ENCODE measurements around the gene GUCY2C.

- TF ChIP-seq CTCF (IDR thresholded peaks at IDR 0.05; ENCODE audit: extremely low read depth in 1 of 2, insufficient read depth in 1 of 2, low read depth in 1 of 2, low read length in 2 of 2): no peak
- TF ChIP-seq POLR2AphosphoS5 (IDR thresholded peaks at IDR 0.05; ENCODE audit: insufficient read depth, low read depth, low read length): no peak
- TF ChIP-seq EZH2 (IDR thresholded peaks at IDR 0.05; ENCODE audit: borderline replicate concordance, low read depth, low read length, severe bottlenecking): no peak
- TF ChIP-seq MYC (IDR thresholded peaks at IDR 0.05; ENCODE audit: low read depth, low read length): no peak
- TF ChIP-seq POLR2A (IDR thresholded peaks at IDR 0.05; ENCODE audit: low read depth, low read length): no peak
Measured at GRCh38 chr12:14741153-14741552, 44.8 kb upstream of the GUCY2C start.

Measured in endothelial cell of umbilical vein (primary cell).